SK-N-SH (cell line): Measurements from ENCODE around the gene ITCH. TPM values are rescaled to one million over a fixed set of nuclear protein-coding genes. Genes with fewer than 3 reads are reported as not detected.
"Not testable (repeated sequence)": the region's sequence is repeated elsewhere in the genome, so short reads cannot be mapped to it uniquely, and the experiment has no call there.

Source experiments
- CTCF ChIA-PET: fragments of 300-600, 350-600 bp; formaldehyde crosslinking; extraction: SDS; loops from one replicate; lab custom pipeline; 2021; lab: Yijun Ruan, JAX
- POLR2A ChIA-PET: fragments of 350-600 bp; sonication (Branson Sonifier 250); formaldehyde crosslinking; extraction: SDS; loops from one replicate; lab custom pipeline; 2020; ENCODE audit warnings: antibody characterized with exemption, inconsistent platforms; lab: Yijun Ruan, JAX
- DNase-seq: peaks from one replicate; pipeline ENCODE4 v3.0.0; 2012
- H2AFZ ChIP-seq: fragments of 200-600 bp; sonication (generic); 2 replicates; pipeline ENCODE4 v1.8.1; 2016; ENCODE audit warnings: antibody characterized with exemption, mild to moderate bottlenecking, low read depth
- H3F3A ChIP-seq: fragments of 200-600 bp; sonication (generic); replicated peaks from 2 replicates; pipeline ENCODE3; 2016; ENCODE audit warnings: antibody characterized with exemption, mild to moderate bottlenecking; ENCODE audit not compliant: insufficient read depth
- H3K27ac ChIP-seq, 2 experiments: fragments of 200-500 bp in 1 of 2; fragments of 200-600 bp in 1 of 2; sonication (Bioruptor generic) in 1 of 2; sonication (generic), shearing (Covaris generic) in 1 of 2; 2 replicates each; pipeline versions ENCODE4 v1.5.1 to v1.6.1; 2014 to 2016; ENCODE audit warnings: low read depth in 2 of 2, inconsistent platforms in 1 of 2, low read length in 1 of 2, mild to moderate bottlenecking in 1 of 2, mixed read lengths in 1 of 2
- H3K27me3 ChIP-seq: fragments of 200-600 bp; sonication (generic), shearing (Covaris generic); 2 replicates; pipeline ENCODE4 v1.6.1; 2016; ENCODE audit warnings: mixed run types; ENCODE audit not compliant: insufficient read depth
- H3K36me3 ChIP-seq, 2 experiments: fragments of 200-500 bp in 1 of 2; fragments of 200-600 bp in 1 of 2; sonication (Bioruptor generic) in 1 of 2; sonication (generic) in 1 of 2; replicated peaks in 1 of 2; 2 replicates each; pipeline versions ENCODE3 to v1.5.1; 2014 to 2016; ENCODE audit warnings: low read length in 1 of 2, mild to moderate bottlenecking in 1 of 2; ENCODE audit not compliant: insufficient read depth in 2 of 2, control insufficient read depth in 1 of 2
- H3K4me1 ChIP-seq, 2 experiments: fragments of 200-500 bp in 1 of 2; fragments of 200-600 bp in 1 of 2; sonication (Bioruptor generic) in 1 of 2; sonication (generic), shearing (Covaris generic) in 1 of 2; 2 replicates each; pipeline versions ENCODE4 v1.5.1 to v1.6.1; 2014 to 2016; ENCODE audit warnings: low read depth in 1 of 2, low read length in 1 of 2, mixed run types in 1 of 2; ENCODE audit not compliant: insufficient read depth in 2 of 2, control insufficient read depth in 1 of 2
- H3K4me2 ChIP-seq: fragments of 200-600 bp; sonication (generic), shearing (Covaris generic); 2 replicates; pipeline ENCODE4 v1.6.1; 2017; ENCODE audit warnings: mixed run types
- H3K4me3 ChIP-seq, 2 experiments: fragments of 200-500 bp in 1 of 2; fragments of 200-600 bp in 1 of 2; sonication (Bioruptor generic) in 1 of 2; sonication (generic), shearing (Covaris generic) in 1 of 2; 2 replicates each; pipeline versions ENCODE4 v1.5.1 to v1.8.1; 2014 to 2016; ENCODE audit warnings: low read depth in 2 of 2, inconsistent platforms in 1 of 2, low read length in 1 of 2, mild to moderate bottlenecking in 1 of 2, mixed read lengths in 1 of 2, moderate library complexity in 1 of 2
- H3K79me2 ChIP-seq: fragments of 200-600 bp; sonication (generic); 2 replicates; pipeline ENCODE4 v1.8.1; 2017; ENCODE audit warnings: mild to moderate bottlenecking; ENCODE audit not compliant: insufficient read depth
- H3K9ac ChIP-seq: fragments of 200-600 bp; sonication (generic); 2 replicates; pipeline ENCODE4 v1.6.1; 2017; ENCODE audit warnings: mixed run types
- H3K9me2 ChIP-seq: fragments of 200-600 bp; sonication (generic); 2 replicates; pipeline ENCODE4 v1.6.1; 2017; ENCODE audit warnings: mixed run types
- H3K9me3 ChIP-seq: fragments of 200-600 bp; sonication (generic); 2 replicates; pipeline ENCODE4 v1.6.1; 2017; ENCODE audit warnings: mixed run types, mild to moderate bottlenecking, moderate library complexity
- H4K20me1 ChIP-seq: fragments of 200-600 bp; sonication (generic); 2 replicates; pipeline ENCODE4 v1.6.1; 2017; ENCODE audit warnings: mild to moderate bottlenecking, mixed run types; ENCODE audit not compliant: insufficient read depth
- EZH2phosphoT487 ChIP-seq: fragments of 200-600 bp; sonication (generic); IDR thresholded peaks from 2 replicates; pipeline ENCODE4 v1.6.1; 2017; ENCODE audit warnings: low read depth, mixed run types, mild to moderate bottlenecking, antibody characterized with exemption, moderate library complexity, borderline replicate concordance
- FOSL2 ChIP-seq: IDR thresholded peaks from 2 replicates; pipeline ENCODE4 v1.4.0; 2012; ENCODE audit warnings: low read depth, mild to moderate bottlenecking, moderate library complexity, borderline replicate concordance
- FOXM1 ChIP-seq: IDR thresholded peaks from 2 replicates; pipeline ENCODE4 v1.4.0; 2012; ENCODE audit warnings: low read depth, mild to moderate bottlenecking
- GABPA ChIP-seq: IDR thresholded peaks from 2 replicates; pipeline ENCODE4 v1.4.0; 2012; ENCODE audit warnings: low read depth, mild to moderate bottlenecking
- NFIC ChIP-seq: IDR thresholded peaks from 2 replicates; pipeline ENCODE4 v1.4.0; 2012; ENCODE audit warnings: borderline replicate concordance
- USF1 ChIP-seq: IDR thresholded peaks from 2 replicates; pipeline ENCODE4 v1.4.0; 2012; ENCODE audit warnings: low read depth, borderline replicate concordance
- USF2 ChIP-seq: fragments of 150-350 bp; IDR thresholded peaks from 2 replicates; pipeline ENCODE4 v1.6.1; 2017; ENCODE audit warnings: antibody characterized with exemption, low read length, low read depth, borderline replicate concordance
- ZBTB33 ChIP-seq: IDR thresholded peaks from 2 replicates; pipeline ENCODE4 v1.4.0; 2012; ENCODE audit warnings: low read depth, borderline replicate concordance
- WGBS: methylation state at CpG from one replicate; pipeline ENCODE4 v1.1.6; 2017; ENCODE audit warnings: low lambda C conversion rate; 5-methylcytosine and 5-hydroxymethylcytosine counted together
- polyA plus RNA-seq, 3 experiments: library from polyadenylated mRNA; depleted of rRNA; stranded (reverse); fragments of >200 nt; gene quantifications; 2 replicates each; pipeline ENCODE4 v1.2.3, GENCODE V29; 2012

ITCH gene
- polyA plus RNA-seq, 1 of the 3 experiments (the other 2 are of a cell fraction), result 3.8 TPM

- no peak for TF ChIP-seq USF2
- TF ChIP-seq FOXM1, result no peak
These were observed 19.1 kb downstream of the ITCH start (continued) for GRCh38 chr20:34382174-34382573.

GRCh38 chr20:34382877-34383455 is 19.9 kb downstream of the ITCH start:
- H3K9me2 ChIP-seq, H3K27me3 ChIP-seq, H3K9ac ChIP-seq, H3K4me3 ChIP-seq, H3K4me2 ChIP-seq, H2AFZ ChIP-seq, H3K27ac ChIP-seq, H3K4me1 ChIP-seq, H3K9me3 ChIP-seq, DNase-seq, POLR2A ChIA-PET: not testable (repeated sequence)
- CTCF ChIA-PET, result interaction anchor here (1.5 kb wide), 1 partner anchor 70 kb away, joined by 4 read pairs; no protein-coding TSS in a partner anchor
- peaks cover 100% of the 10 kb centered on the region for H3K79me2 ChIP-seq
- H4K20me1 ChIP-seq, result peaks cover 81% of the 10 kb centered on the region
- peaks cover 20% of the 10 kb centered on the region for H3F3A ChIP-seq
- 95% methylated on average over 14 of the region's 14 CpGs for WGBS
- peaks cover 0 to 21% of the 10 kb centered on the region in 2 experiments for H3K36me3 ChIP-seq

- TF ChIP-seq EZH2phosphoT487 (no peak), FOSL2 (no peak), GABPA (no peak), USF1 (no peak), NFIC (no peak), ZBTB33 (no peak)
- TF ChIP-seq, all 33 proteins: peak for 0
- Histone ChIP-seq H3K27ac (no peak overlapping the region), H3K9me3 (no peaks in the 10 kb centered on the region), H3K79me2 (peaks cover 96% of the 10 kb centered on the region), H3K27me3 (no peaks in the 10 kb centered on the region), H4K20me1 (peaks cover 84% of the 10 kb centered on the region), H2AFZ (no peak overlapping the region), H3K4me1 (peaks cover 2 to 21% of the 10 kb centered on the region in 2 experiments; a peak in 3 of 4 replicates), H3K9me2 (no peaks in the 10 kb centered on the region), H3K9ac (no peak overlapping the region), H3F3A (peaks cover 35% of the 10 kb centered on the region), H3K4me2 (no peak overlapping the region), H3K4me3 (no peak overlapping the region), H3K36me3 (peaks cover 0 to 12% of the 10 kb centered on the region in 2 experiments)
- CTCF ChIA-PET, result interaction anchor here (0.7 to 1.8 kb wide), 2 partner anchors 73 to 195 kb away, joined by 3 to 6 read pairs; no protein-coding TSS in a partner anchor
- DNase-seq, result no peak
- 85% methylated on average over 1 of the region's 1 CpG for WGBS
- POLR2A ChIA-PET, result no interaction called here
These were observed 22.4 kb downstream of the ITCH start for GRCh38 chr20:34385464-34385863.
